Stimulated activated CD8-positive, alpha-beta memory T cell treated with anti-CD3 and anti-CD28 coated beads, Interleukin-4, amount 100 ng/mL, for 1 hour (primary cell): Measurements from ENCODE around the gene GATC.

Source experiments
- DNase-seq, 2 donors: peaks; one replicate each; pipeline ENCODE4 v3.0.0-alpha.2; 2020; ENCODE audit warnings: low read depth in 2 of 2, low spot score in 1 of 2

GATC gene

DNA sequence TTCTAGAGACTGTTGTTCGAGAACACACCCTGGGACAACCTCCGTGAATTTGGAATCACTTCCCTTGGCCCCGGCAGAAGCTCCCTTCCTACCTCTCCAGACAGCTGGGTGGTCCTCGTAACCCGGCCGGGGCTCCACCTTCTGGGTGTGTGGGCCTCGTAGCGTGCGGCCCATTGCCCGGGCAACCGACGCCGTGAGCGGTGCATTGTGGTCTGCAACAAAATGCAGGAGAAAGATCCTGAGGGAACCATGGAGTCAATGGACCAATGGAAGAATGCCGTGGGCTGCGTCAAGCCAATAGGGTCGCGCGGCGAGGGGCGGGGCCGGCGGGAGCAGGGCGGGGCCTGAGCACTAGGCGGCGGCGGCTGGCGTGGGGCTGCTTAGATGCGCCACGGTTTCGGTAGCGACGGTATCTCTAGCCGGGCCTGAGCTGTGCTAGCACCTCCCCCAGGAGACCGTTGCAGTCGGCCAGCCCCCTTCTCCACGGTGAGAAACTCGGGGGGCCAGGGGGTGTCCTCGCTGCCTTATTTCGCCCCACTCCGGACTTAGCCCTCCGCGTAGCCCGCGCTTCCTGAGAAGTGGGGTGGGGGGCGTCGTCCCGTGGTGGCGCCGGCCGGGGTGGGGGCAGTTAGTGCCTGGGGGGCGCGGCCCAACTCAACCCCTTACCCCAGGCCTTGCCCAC, 49.6 kb downstream of the GATC start, which contains the start of gene DYNLL1:
Gene DYNLL1, plus strand, starts transcription at position 383 of the 682 bp plus-strand sequence. CDS start 309 bp downstream, outside the sequence.
- DNase-seq, result peak; percentile 93 to 94

DNA sequence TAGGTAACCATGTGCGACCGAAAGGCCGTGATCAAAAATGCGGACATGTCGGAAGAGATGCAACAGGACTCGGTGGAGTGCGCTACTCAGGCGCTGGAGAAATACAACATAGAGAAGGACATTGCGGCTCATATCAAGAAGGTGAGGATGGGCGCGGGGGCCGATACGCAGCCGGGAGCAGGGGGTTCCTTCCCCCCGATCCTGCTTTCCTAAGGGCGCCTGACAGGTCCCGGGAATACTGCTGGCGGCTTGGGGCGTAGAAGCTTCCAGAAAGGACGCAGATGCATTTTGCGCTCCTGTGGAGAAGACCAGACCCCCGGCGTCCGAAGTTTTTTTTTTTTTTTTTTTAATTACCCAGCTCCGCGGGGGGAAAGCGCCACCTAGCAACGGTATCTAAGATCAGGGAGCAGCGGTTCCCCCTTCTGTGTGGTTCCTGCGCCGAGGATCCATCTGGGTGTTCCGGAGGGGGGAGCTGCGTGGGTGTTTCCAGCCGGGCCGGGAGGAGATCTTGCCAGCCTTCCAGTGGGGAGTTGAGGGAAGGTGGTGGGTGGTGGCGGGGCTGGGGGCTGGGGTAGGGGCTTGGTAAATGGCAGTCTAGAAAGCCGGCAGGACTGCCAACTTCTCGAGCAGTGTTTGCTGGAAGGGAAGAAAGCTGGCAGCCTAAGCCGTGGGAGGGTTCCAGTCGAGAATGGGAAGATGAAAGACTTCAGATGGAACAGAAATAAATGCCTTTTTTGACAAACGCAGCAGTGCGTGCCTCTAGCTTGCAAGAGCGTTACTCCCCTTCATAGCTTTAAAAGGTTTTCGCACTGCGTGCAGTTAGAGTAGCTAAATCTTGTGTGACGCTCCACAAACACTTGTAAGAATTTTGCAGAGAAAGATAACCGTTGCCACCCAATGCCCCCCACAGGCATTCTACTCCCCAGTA, 50.4 kb downstream of the GATC start:
- peak in 1 of 2 donors; percentile 14 for DNase-seq

DNA sequence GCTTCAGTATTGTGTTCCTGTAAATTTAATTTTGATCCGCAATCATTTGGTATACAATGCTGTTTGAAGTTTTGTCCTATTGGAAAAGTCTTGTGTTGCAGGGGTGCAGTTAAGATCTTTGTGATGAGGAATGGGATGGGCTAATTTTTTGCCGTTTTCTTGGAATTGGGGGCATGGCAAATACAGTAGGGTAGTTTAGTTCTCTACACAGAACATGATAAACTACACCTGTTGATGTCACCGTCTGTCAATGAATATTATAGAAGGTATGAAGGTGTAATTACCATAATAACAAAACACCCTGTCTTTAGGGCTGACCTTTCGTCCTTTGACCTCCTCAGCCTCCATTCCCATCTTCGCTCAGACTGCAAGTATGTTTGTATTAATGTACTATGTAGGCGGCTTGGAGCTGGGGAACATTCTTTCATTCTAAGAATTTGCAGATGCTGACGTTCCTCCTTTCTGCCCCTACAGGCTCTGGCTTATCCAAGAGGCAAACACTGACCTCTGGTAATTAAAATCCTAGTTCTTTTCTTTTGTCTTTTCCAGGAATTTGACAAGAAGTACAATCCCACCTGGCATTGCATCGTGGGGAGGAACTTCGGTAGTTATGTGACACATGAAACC, 51.4 kb downstream of the GATC start:
- DNase-seq, result no peak

DNA sequence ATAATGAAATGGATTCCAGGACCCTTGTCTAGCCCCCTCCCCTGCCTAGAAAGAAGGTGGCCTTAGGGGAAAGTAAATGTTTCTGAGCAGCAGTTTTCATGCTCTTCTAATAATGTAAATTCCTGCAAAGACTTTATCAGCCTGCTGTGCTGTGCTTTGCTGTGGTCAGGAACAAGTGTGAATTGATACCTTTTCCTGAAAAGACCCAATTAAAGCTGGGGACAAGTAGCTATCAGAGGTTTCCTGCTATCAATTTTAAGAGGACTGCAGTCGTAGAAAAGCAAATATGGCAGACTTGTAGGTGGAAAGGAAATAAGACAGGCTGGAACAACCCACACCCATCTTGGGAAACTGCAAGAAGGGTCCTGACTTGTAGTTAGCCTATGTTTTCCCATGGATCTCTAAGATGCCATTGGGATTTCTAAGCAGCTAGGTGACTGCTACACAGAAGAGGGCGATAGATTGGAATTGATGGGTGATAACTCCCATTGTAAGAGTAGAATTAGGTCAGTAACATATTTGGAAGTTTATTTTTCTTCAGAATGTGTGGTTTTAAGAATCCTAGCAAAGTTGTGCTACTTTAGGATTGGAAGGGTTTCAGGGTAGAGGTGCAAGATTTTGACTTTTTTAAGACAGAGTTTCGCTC, 52.7 kb downstream of the GATC start:
- no peak for DNase-seq

DNA sequence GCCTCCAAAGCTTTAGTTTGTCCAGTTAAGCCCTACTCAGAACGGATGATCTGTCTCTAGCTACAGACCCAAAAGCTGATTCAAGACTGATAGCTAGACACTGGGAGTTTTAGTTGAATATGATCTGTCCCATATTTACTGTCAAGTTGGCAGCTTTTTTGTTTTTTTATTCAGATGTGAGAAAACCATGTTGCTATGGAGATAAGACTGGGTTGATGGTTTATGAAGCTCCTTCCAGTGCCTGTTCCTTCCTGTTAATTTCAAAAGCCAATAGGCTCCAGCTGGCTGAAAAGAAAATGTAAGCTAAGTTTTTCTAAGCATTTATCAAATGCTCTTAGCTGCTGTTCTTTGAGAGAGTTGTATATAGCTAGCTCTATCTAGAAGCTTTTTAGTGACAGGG, 54.3 kb downstream of the GATC start:
- no peak for DNase-seq

DNA sequence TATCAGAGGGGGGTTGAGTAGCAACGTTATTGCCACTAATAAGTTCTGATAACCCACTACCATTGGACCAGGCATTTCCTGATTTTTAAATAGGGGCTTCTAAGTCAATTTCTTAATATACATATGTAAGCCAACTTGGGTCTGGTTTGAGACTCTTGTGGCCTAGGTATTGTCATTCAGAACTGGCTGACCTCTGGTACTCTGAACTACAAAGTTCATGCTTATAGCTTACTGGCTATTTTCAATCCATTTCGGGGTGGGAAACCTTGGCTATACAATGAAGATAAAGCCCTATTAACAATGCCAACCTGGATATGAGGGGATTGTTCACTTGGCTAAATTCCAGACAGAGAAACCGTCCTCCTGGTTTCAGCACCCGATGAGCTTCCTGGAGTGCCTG, 58.3 kb downstream of the GATC start:
- DNase-seq, result no peak

DNA sequence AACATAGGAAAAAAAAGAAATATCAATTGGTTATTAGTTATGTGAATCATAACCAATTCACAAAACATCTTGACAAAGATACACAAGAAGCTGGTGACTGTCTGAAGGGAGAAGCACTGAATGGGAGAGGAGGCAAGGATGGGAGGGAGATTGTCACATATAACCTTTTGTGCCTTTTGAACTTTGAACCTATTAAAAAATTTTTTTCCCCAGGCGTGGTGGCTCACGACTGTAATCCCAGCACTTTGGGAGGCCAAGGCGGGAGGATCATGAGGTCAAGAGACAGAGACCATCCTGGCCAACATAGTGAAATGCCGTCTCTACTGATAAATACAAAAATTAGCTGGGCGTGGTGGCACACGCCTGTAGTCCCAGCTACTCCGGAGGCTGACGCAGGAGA, 62.3 kb downstream of the GATC start:
- no peak for DNase-seq
